Left ventricle myocardium superior (tissue), 1 donor: ENCODE data around the gene ZNF219. TPM values are rescaled to one million over a fixed set of nuclear protein-coding genes. Genes with fewer than 3 reads are reported as not detected.

Experiments
- ATAC-seq: fragments of 200-7000 bp; cut with Tn5 transposase; one replicate; pipeline ENCODE4 v1.9.1; 2020; ENCODE audit warnings: mild to moderate bottlenecking, moderate library complexity
- DNase-seq: peaks from one replicate; pipeline ENCODE4 v3.0.0-alpha.2; 2020
- intact Hi-C: fragments of 100-400 bp; cut with micrococcal nuclease; formaldehyde crosslinking; loops from one replicate; pipeline ENCODE4 v1.11.0; 2022
- total RNA-seq: library from RNA; stranded (reverse); fragmentation: NEBNext Ultra II Directional; extraction: Animal tissue kit (Norgen Biotek cat#: 25700); gene quantifications from one replicate; pipeline ENCODE4 v1.2.1, GENCODE V29; 2021
- donor health status: DM: no; HTN: yes; CAD: no; lungs with severe emphysema.

The ZNF219 gene
- total RNA-seq, 1 donor from 2014 or later: 57.0 TPM

- ATAC-seq (peak; percentile 96), DNase-seq (peak; percentile 97)
- intact Hi-C loops: loop anchor here (5.0 kb wide), 1 partner anchor 37 kb away; no protein-coding TSS in a partner anchor
Observed at GRCh38 chr14:21103710-21104447, 5.4 kb upstream of the ZNF219 start.

GRCh38 chr14:21103411-21103709 is 4.9 kb upstream of the ZNF219 start:
- DNase-seq (no peak), ATAC-seq (no peak)
- intact Hi-C loops: loop anchor here (5.0 kb wide), 1 partner anchor 36 kb away; no protein-coding TSS in a partner anchor

DNA sequence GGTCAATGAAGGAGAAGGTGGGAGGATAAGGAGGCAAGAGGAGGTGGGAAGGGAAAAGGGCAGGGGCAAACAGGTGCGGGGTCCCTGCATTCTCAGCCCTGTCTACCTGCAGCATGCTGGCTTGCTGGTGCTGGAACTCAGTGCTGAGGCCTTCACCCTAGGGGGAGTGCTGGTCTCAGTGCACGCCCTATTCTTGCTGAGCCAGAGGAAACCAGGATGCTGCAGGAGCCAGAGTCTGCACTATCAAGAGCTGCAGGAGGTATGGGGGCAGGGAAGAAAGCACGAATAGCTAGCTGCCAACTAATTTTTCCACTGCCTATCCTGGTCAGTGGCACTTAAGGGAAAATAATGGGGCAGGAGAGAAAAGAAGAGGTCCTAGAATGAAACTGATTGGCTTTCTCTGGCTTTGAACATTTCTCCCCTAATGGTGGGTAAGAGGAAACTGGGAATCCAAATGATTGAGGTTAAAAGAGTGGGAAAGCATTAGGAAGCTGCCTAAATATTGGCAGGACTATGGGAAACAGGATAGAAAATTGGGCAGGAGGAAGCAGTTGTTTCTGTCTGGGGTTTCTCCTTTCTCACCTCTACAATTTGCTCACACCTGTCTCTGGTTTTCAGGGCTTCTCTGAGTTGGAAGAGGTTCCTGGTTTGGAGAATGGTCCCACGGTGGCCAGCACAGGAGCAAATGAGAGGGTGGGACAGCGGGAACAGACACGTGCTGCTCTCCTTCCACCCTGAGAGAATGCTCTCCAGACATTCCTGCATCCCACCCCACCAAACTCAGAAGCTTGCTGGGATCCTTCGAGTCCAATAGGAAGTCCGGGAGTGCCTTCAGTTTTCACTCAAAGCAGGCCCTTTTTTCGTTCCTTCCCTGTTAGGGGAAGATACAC is 4.3 kb upstream of the ZNF219 start:
- intact Hi-C loops: loop anchor here (5.0 kb wide), 1 partner anchor 35 kb away; no protein-coding TSS in a partner anchor
- no peak for DNase-seq
- ATAC-seq: no peak

DNA sequence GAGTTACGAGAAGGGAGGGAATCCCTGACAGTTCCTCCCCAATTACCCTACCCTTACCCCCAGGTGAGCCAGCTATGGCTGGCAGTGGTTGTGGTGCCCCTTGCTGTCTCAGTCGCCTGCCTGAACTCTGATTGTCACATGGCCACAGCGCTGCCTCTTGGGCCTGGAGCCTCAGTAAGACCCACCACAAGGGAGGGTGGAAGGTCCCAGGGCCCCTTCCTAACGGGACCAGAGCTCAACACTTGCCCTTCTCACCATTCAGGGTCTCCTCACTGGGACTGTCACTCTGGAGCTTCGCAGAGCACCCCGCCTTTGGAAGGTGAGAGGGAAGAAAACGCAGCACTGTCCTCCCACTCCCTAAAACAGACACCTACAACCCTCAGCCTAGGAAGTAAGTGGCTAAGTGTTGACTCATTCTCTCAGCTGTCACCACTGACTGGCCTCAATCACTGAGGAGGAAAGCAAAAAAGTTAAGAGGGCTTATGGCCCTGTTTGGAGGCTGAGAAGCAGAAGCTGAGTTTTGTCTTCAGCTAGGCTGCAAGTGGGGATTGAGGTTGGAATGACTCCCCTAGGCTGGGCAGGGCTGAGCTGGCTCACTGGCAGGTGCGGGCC is 3.5 kb upstream of the ZNF219 start:
- DNase-seq (no peak), ATAC-seq (no peak)
- intact Hi-C loops: loop anchor here (5.0 kb wide), 1 partner anchor 35 kb away; no protein-coding TSS in a partner anchor

DNA sequence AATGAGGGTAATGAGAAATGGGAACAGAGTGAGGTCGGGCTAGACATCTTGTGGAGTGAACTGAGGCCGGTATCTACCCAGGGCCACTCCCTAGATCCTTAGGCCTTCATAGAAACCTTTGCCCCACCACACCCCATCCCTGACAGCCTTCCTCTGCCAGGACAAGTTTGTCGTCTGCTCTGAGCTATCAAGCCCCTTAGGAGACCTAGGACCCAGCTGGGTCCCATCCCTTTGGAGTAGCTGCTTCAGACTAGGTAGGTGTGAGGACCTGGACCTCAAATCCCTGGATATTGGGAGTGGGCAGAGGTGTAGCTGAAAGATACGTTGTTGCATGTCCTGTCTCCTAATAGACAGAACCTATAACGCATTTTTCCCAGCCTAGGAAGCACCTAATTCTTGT is 2.5 kb upstream of the ZNF219 start, which contains the start of gene TMEM253:
Gene TMEM253, plus strand, starts transcription at position 136 of the 400 bp plus-strand sequence. CDS start 278 bp downstream, outside the sequence.
- ATAC-seq (no peak), DNase-seq (no peak)
- intact Hi-C loops: loop anchor here (5.0 kb wide), 1 partner anchor 34 kb away; no protein-coding TSS in a partner anchor

DNA sequence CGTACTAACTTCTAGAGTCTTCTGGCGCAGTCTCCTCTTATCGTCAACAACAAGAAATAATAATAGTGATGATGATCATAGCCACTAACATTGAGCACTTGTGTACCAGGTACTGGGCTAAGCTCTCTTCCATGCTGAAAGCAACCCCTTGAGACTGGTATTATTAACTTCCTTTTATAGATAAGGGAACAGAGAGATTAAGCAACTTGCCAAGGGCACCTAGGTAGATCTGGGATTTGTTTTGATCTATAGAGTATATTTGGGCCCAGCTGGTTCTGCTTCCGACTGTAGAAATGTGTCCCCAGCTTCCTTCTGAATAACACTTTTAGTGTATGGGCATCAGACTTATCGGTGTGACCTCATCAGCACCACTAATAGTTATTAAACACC is 1.1 kb upstream of the ZNF219 start:
- ATAC-seq: no peak
- intact Hi-C loops: no loop called here

DNA sequence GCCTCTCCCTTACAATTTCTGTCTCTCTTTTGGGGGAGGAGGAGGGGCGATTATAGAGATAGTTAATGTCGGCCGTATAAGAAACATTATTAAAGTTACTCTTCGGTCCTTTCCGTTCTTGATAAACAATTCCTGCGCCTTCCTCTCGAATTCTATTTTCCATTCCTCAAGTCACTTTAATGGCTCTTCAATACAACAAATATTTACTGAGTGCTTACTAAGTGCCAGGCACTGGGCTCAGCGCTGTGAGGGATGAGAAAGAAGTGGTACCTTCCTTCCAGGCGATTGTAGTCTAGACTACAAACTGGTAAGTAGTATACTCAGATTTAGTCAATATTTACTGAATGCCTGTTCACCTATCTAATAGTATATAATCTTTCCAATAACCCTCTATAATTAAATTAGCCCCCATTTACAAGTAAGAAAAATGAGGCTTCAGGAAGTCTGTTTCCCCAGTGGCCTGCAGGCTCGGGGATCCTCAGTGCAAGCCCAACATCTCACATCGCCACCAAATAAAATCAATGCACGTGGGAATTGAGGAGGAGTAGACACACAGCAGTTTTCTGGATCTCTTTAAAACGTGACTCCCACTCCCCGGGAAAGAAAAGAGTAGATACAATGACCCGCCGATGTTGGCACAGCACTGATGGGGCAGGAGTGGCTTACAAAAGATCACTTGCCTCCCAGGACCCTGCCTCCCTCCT is 589 bp upstream of the ZNF219 start:
- intact Hi-C loops: no loop called here
- no peak for ATAC-seq
- no peak for DNase-seq

More for the DNA sequence above, 1.1 kb upstream of the ZNF219 start:
- no peak for DNase-seq

GRCh38 chr14:21097636-21098075 is 799 bp downstream of the ZNF219 start:
- DNase-seq (peak; percentile 60), ATAC-seq (peak; percentile 5)
- intact Hi-C loops: no loop called here

- ATAC-seq: no peak
- DNase-seq: no peak
- intact Hi-C loops: no loop called here
Observed at GRCh38 chr14:21096978-21097635, 1.3 kb downstream of the ZNF219 start.

DNA sequence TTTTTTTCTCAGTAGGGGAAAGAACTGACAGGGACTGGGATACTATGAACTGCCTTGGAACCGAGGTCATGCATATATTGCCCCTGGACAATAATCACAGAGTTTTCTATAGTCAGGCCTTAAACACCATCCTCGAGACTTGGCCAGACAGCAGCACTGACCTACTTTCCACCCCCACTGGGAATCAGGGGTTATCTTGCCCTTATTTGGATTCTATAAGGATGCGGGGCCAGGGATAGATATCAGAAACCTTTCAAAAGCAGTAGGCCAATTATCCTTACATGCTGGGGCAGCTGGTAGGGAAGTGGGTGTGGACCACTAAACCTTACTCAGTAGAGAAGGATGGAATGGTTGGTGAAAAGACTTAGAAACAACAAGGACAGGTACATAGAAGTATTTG is 2.0 kb downstream of the ZNF219 start:
- intact Hi-C loops: no loop called here
- no peak for ATAC-seq
- DNase-seq: no peak

GRCh38 chr14:21095430-21096205 is 2.8 kb downstream of the ZNF219 start:
- intact Hi-C loops: no loop called here
- DNase-seq (no peak), ATAC-seq (no peak)

- intact Hi-C loops: no loop called here
- ATAC-seq: no peak
- DNase-seq: no peak
Observed at GRCh38 chr14:21093769-21094681, 4.4 kb downstream of the ZNF219 start.

- DNase-seq (peak; percentile 37), ATAC-seq (no peak)
- intact Hi-C loops: no loop called here
Observed at GRCh38 chr14:21093018-21093417, 5.4 kb downstream of the ZNF219 start.

- intact Hi-C loops: no loop called here
- peak; percentile 84 for ATAC-seq
Observed at GRCh38 chr14:21092273-21093011, 6.0 kb downstream of the ZNF219 start.

DNA sequence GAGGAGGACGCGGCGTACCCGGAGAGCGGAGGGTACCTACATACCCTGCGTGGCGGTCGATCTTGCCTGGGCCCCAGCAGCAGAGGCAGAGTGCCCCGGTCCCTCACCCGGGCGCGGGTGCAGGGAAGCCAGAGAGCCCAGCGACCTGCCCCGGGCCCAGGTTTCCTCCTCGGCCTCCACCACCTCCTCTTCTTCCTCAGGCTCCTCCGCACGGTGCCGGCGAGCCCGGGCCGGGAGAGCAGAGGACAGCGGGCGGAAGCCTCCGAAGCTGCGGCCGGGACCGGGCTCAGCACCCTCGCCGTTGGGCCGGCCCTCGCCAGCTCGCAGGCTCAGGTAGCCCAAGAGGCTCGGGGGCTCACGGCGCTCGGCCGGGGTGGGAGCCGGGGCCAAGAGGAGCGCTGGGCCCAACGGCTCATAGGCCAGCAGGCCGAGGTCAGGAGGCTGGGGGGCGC is 6.6 kb downstream of the ZNF219 start:
- ATAC-seq (peak; percentile 3), DNase-seq (no peak)
- intact Hi-C loops: no loop called here

More at GRCh38 chr14:21092273-21093011, 6.0 kb downstream of the ZNF219 start:
- DNase-seq: peak; percentile 93
